GM23338 (cell line): ENCODE data around the gene BEST2. TPM values are rescaled to one million over a fixed set of nuclear protein-coding genes. Genes with fewer than 3 reads are reported as not detected.

ENCODE experiments used
- ATAC-seq: fragments of 200-7000 bp; cut with Tn5 transposase; 3 replicates; pipeline ENCODE4 v1.9.1; 2020
- DNase-seq: peaks from one replicate; pipeline ENCODE4 v3.0.0-alpha.2; 2015; ENCODE audit warnings: low spot score
- H2AFZ ChIP-seq: fragments of 200-600 bp; sonication (generic); 2 replicates; pipeline ENCODE4 v1.8.0; 2016; ENCODE audit warnings: antibody characterized with exemption, mild to moderate bottlenecking, moderate library complexity
- H3F3A ChIP-seq: fragments of 200-600 bp; sonication (generic); replicated peaks from 2 replicates; pipeline ENCODE4 v1.8.0; 2017; ENCODE audit warnings: antibody characterized with exemption, mixed run types, low read depth
- H3K27ac ChIP-seq: fragments of 200-600 bp; sonication (generic); 2 replicates; pipeline ENCODE4 v1.6.1; 2016; ENCODE audit warnings: low read depth
- H3K27me3 ChIP-seq: fragments of 200-600 bp; sonication (generic); 2 replicates; pipeline ENCODE4 v1.8.0; 2016; ENCODE audit warnings: mild to moderate bottlenecking, mixed run types, moderate library complexity; ENCODE audit not compliant: insufficient read depth
- H3K36me3 ChIP-seq: fragments of 200-600 bp; sonication (generic); 2 replicates; pipeline ENCODE4 v1.8.0; 2016; ENCODE audit warnings: mild to moderate bottlenecking; ENCODE audit not compliant: insufficient read depth
- H3K4me1 ChIP-seq: fragments of 200-600 bp; sonication (generic); 2 replicates; pipeline ENCODE4 v1.8.0; 2016; ENCODE audit warnings: mild to moderate bottlenecking, moderate library complexity; ENCODE audit not compliant: insufficient read depth
- H3K4me2 ChIP-seq: fragments of 200-600 bp; sonication (generic); 2 replicates; pipeline ENCODE4 v1.7.1; 2017; ENCODE audit warnings: mixed run types
- H3K4me3 ChIP-seq: fragments of 200-600 bp; sonication (generic); 2 replicates; pipeline ENCODE4 v1.6.1; 2016; ENCODE audit warnings: mixed run types
- H3K79me2 ChIP-seq: fragments of 200-600 bp; sonication (generic); replicated peaks from 2 replicates; pipeline ENCODE4 v1.8.0; 2017; ENCODE audit warnings: mild to moderate bottlenecking; ENCODE audit not compliant: insufficient read depth
- H3K9me2 ChIP-seq: fragments of 200-600 bp; sonication (generic); 2 replicates; pipeline ENCODE4 v1.8.0; 2017; ENCODE audit not compliant: insufficient read depth
- H4K20me1 ChIP-seq: fragments of 200-600 bp; sonication (generic); replicated peaks from 2 replicates; pipeline ENCODE4 v1.8.0; 2017; ENCODE audit warnings: mild to moderate bottlenecking; ENCODE audit not compliant: insufficient read depth
- H3K27ac Mint-ChIP-seq: 2 replicates; pipeline ENCODE4 v1.8.0; 2020; ENCODE audit warnings: inconsistent platforms, mild to moderate bottlenecking, moderate library complexity, mixed read lengths
- H3K27me3 Mint-ChIP-seq: 3 replicates; pipeline ENCODE4 v1.8.0; 2022; ENCODE audit warnings: low read depth, mild to moderate bottlenecking, moderate library complexity, mixed read lengths, inconsistent platforms; ENCODE audit not compliant: insufficient read depth, poor library complexity
- H3K36me3 Mint-ChIP-seq: 3 replicates; pipeline ENCODE4 v1.8.0; 2021; ENCODE audit warnings: low read depth, mild to moderate bottlenecking, inconsistent platforms, moderate library complexity, mixed read lengths
- H3K4me1 Mint-ChIP-seq: 3 replicates; pipeline ENCODE4 v1.8.0; 2020; ENCODE audit warnings: mild to moderate bottlenecking, inconsistent platforms, mixed read lengths
- H3K4me3 Mint-ChIP-seq: 3 replicates; pipeline ENCODE4 v1.8.0; 2021; ENCODE audit warnings: moderate library complexity, mild to moderate bottlenecking, inconsistent platforms, mixed read lengths
- H3K9me3 Mint-ChIP-seq: 3 replicates; pipeline ENCODE4 v1.8.0; 2020; ENCODE audit warnings: moderate library complexity, mild to moderate bottlenecking, inconsistent platforms, mixed read lengths
- CREB1 ChIP-seq: fragments of 250-450 bp; sonication (Bioruptor Pico); IDR thresholded peaks from 2 replicates; pipeline ENCODE4 v1.5.0; 2020; ENCODE audit warnings: low read depth, mild to moderate bottlenecking, moderate library complexity
- CTCF ChIP-seq, 2 experiments: fragments of 200-600 bp in 1 of 2; sonication (generic) in 1 of 2; conservative IDR thresholded peaks; 2 replicates each; pipeline versions ENCODE4 v1.5.1 to v1.6.1; 2016 to 2017; ENCODE audit warnings: antibody characterized with exemption in 2 of 2, low read depth in 2 of 2, mild to moderate bottlenecking in 2 of 2, moderate library complexity in 1 of 2
- ETS1 ChIP-seq: IDR thresholded peaks from 2 replicates; pipeline ENCODE4 v1.6.1; 2016; ENCODE audit warnings: antibody characterized with exemption
- EZH2 ChIP-seq: fragments of 200-600 bp; sonication (generic); IDR thresholded peaks from one replicate; pipeline ENCODE4 v1.8.0; 2017; ENCODE audit warnings: antibody characterized with exemption, mild to moderate bottlenecking, low read depth; ENCODE audit not compliant: unreplicated experiment
- EZH2phosphoT487 ChIP-seq: fragments of 200-600 bp; sonication (generic); IDR thresholded peaks from one replicate; pipeline ENCODE4 v1.8.1; 2018; ENCODE audit warnings: antibody characterized with exemption; ENCODE audit not compliant: unreplicated experiment
- JUNB ChIP-seq: IDR thresholded peaks from one replicate; pipeline ENCODE4 v1.6.1; 2016; ENCODE audit warnings: antibody characterized with exemption; ENCODE audit not compliant: unreplicated experiment
- NANOG ChIP-seq: IDR thresholded peaks from 2 replicates; pipeline ENCODE4 v1.6.1; 2016; ENCODE audit warnings: antibody characterized with exemption, borderline replicate concordance
- POLR2AphosphoS5 ChIP-seq: IDR thresholded peaks from 2 replicates; pipeline ENCODE4 v1.6.1; 2016; ENCODE audit warnings: antibody characterized with exemption, low read depth
- REST ChIP-seq: IDR thresholded peaks from one replicate; pipeline ENCODE4 v1.6.1; 2018; ENCODE audit warnings: antibody characterized with exemption; ENCODE audit not compliant: unreplicated experiment
- STAT1 ChIP-seq: IDR thresholded peaks from one replicate; pipeline ENCODE4 v1.6.1; 2016; ENCODE audit warnings: antibody characterized with exemption; ENCODE audit not compliant: unreplicated experiment
- ZNF114 ChIP-seq: fragments of 250-450 bp; sonication (Bioruptor Pico); IDR thresholded peaks from 2 replicates; pipeline ENCODE4 v1.5.0; 2020; ENCODE audit warnings: mild to moderate bottlenecking, moderate library complexity
- ZNF331 ChIP-seq: fragments of 250-450 bp; sonication (Bioruptor Pico); IDR thresholded peaks from 2 replicates; pipeline ENCODE4 v1.5.0; 2020; ENCODE audit warnings: low read depth, mild to moderate bottlenecking, moderate library complexity
- polyA plus RNA-seq: library from polyadenylated mRNA; unstranded; fragments of >200 nt; fragmentation: Nextera tagmentation; extraction: Ambion mirVana; gene quantifications from 2 replicates; pipeline ENCODE4 v1.2.1, GENCODE V29; 2016
- total RNA-seq: library from RNA; depleted of rRNA; stranded (reverse); fragments of >200 nt; shearing (Covaris generic); gene quantifications from 2 replicates; pipeline ENCODE4 v1.2.3, GENCODE V29; 2014
- TF ChIP-seq, protein P1 (sequence below): fragments of 250-450 bp; sonication (Bioruptor Pico); IDR thresholded peaks from 2 replicates; pipeline ENCODE4 v1.5.0; 2020; ENCODE audit warnings: mild to moderate bottlenecking, moderate library complexity

The BEST2 gene
- total and polyA plus RNA-seq, 2 experiments from 2014 or later: 1.2 to 10.4 TPM

GRCh38 chr19:12759686-12760085, 8.1 kb downstream of the BEST2 start:
- no peak overlapping the region for H3K4me2 ChIP-seq
- H3K4me1 Mint-ChIP-seq: peaks cover 6% of the 10 kb centered on the region; the same call in 2 of the 3 replicates
- H3K4me3 Mint-ChIP-seq: no peak overlapping the region

More at GRCh38 chr19:12759686-12760085, 8.1 kb downstream of the BEST2 start:
- Histone ChIP-seq H3K36me3 (0 out of 2 replicates have a peak, but pooled peaks cover 6% of the 10 kb centered on the region), H3K79me2 (no peaks in the 10 kb centered on the region), H3K27ac (no peak overlapping the region), H3F3A (peaks cover 9% of the 10 kb centered on the region; the same call in 1 of the 2 replicates), H2AFZ (no peak overlapping the region), H4K20me1 (0 out of 2 replicates have a peak, but pooled peaks cover 4% of the 10 kb centered on the region), H3K4me1 (no peaks in the 10 kb centered on the region; the same call in 1 of the 2 replicates), H3K4me3 (no peak overlapping the region), H3K27me3 (no peaks in the 10 kb centered on the region), H3K9me2 (no peaks in the 10 kb centered on the region)
- H3K9me3 Mint-ChIP-seq: peaks cover 3% of the 10 kb centered on the region; the same call in 2 of the 3 replicates
- TF ChIP-seq REST (no peak), CREB1 (CRISPR knock-in tag) (no peak), EZH2 (no peak), ETS1 (no peak), CTCF (conservative IDR thresholded peaks at IDR 0.05; ENCODE audit: low read depth in 2 of 2) (no peak), STAT1 (no peak), NANOG (no peak), ZNF114 (CRISPR knock-in tag) (no peak), JUNB (no peak), POLR2AphosphoS5 (no peak), ZNF331 (CRISPR knock-in tag) (no peak), EZH2phosphoT487 (no peak)
- TF ChIP-seq, protein P1, sequence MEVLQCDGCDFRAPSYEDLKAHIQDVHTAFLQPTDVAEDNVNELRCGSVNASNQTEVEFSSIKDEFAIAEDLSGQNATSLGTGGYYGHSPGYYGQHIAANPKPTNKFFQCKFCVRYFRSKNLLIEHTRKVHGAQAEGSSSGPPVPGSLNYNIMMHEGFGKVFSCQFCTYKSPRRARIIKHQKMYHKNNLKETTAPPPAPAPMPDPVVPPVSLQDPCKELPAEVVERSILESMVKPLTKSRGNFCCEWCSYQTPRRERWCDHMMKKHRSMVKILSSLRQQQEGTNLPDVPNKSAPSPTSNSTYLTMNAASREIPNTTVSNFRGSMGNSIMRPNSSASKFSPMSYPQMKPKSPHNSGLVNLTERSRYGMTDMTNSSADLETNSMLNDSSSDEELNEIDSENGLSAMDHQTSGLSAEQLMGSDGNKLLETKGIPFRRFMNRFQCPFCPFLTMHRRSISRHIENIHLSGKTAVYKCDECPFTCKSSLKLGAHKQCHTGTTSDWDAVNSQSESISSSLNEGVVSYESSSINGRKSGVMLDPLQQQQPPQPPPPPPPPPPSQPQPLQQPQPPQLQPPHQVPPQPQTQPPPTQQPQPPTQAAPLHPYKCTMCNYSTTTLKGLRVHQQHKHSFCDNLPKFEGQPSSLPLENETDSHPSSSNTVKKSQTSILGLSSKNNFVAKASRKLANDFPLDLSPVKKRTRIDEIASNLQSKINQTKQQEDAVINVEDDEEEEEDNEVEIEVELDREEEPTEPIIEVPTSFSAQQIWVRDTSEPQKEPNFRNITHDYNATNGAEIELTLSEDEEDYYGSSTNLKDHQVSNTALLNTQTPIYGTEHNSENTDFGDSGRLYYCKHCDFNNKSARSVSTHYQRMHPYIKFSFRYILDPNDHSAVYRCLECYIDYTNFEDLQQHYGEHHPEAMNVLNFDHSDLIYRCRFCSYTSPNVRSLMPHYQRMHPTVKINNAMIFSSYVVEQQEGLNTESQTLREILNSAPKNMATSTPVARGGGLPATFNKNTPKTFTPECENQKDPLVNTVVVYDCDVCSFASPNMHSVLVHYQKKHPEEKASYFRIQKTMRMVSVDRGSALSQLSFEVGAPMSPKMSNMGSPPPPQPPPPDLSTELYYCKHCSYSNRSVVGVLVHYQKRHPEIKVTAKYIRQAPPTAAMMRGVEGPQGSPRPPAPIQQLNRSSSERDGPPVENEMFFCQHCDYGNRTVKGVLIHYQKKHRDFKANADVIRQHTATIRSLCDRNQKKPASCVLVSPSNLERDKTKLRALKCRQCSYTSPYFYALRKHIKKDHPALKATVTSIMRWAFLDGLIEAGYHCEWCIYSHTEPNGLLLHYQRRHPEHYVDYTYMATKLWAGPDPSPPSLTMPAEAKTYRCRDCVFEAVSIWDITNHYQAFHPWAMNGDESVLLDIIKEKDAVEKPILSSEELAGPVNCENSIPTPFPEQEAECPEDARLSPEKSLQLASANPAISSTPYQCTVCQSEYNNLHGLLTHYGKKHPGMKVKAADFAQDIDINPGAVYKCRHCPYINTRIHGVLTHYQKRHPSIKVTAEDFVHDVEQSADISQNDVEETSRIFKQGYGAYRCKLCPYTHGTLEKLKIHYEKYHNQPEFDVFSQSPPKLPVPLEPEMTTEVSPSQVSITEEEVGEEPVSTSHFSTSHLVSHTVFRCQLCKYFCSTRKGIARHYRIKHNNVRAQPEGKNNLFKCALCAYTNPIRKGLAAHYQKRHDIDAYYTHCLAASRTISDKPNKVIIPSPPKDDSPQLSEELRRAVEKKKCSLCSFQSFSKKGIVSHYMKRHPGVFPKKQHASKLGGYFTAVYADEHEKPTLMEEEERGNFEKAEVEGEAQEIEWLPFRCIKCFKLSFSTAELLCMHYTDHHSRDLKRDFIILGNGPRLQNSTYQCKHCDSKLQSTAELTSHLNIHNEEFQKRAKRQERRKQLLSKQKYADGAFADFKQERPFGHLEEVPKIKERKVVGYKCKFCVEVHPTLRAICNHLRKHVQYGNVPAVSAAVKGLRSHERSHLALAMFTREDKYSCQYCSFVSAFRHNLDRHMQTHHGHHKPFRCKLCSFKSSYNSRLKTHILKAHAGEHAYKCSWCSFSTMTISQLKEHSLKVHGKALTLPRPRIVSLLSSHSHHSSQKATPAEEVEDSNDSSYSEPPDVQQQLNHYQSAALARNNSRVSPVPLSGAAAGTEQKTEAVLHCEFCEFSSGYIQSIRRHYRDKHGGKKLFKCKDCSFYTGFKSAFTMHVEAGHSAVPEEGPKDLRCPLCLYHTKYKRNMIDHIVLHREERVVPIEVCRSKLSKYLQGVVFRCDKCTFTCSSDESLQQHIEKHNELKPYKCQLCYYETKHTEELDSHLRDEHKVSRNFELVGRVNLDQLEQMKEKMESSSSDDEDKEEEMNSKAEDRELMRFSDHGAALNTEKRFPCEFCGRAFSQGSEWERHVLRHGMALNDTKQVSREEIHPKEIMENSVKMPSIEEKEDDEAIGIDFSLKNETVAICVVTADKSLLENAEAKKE: no peak
- ATAC-seq: no peak
- H3K27me3 Mint-ChIP-seq: peaks cover 26% of the 10 kb centered on the region
- no peak overlapping the region for H3K27ac Mint-ChIP-seq
- peaks cover 36% of the 10 kb centered on the region for H3K36me3 Mint-ChIP-seq
- no peak for DNase-seq
